H1 (cell line): ENCODE results near the gene TFB1M. TPM values are rescaled to one million over a fixed set of nuclear protein-coding genes. Genes with fewer than 3 reads are reported as not detected.

ENCODE experiments used
- ATF2 ChIP-seq: IDR thresholded peaks from 2 replicates; pipeline ENCODE4 v1.6.1; 2012; ENCODE audit warnings: low read length, inconsistent platforms
- HDAC2 ChIP-seq, 2 experiments: fragments of 300-600 bp in 1 of 2; sonication (generic) in 1 of 2; IDR thresholded peaks; 2 replicates each; pipeline ENCODE4 v1.6.1; 2011 to 2012; ENCODE audit warnings: low read depth in 2 of 2, low read length in 2 of 2, mild to moderate bottlenecking in 2 of 2, moderate library complexity in 2 of 2, borderline replicate concordance in 1 of 2, inconsistent platforms in 1 of 2
- RXRA ChIP-seq: IDR thresholded peaks from 2 replicates; pipeline ENCODE4 v1.6.1; 2011; ENCODE audit warnings: low read depth, mild to moderate bottlenecking, low read length, moderate library complexity; ENCODE audit not compliant: insufficient read depth
- SUZ12 ChIP-seq: fragments of 200-600 bp; sonication (generic); IDR thresholded peaks from 2 replicates; pipeline ENCODE4 v1.6.1; 2012; ENCODE audit warnings: mild to moderate bottlenecking, inconsistent platforms, low read length, moderate library complexity, mixed read lengths
- polyA plus RNA-seq, 7 experiments: library from polyadenylated mRNA; depleted of rRNA in 3 of 7; stranded (reverse) in 5 of 7; unstranded in 2 of 7; fragments of >200 nt in 5 of 7; fragments of 200-250 nt in 2 of 7; gene quantifications; 1 replicate in 5 of 7; 2 replicates in 1 of 7; 4 replicates in 1 of 7; pipeline versions ENCODE4 v1.2.1 to v1.2.3, GENCODE V29; 2011 to 2013; ENCODE audit warnings: missing spikeins in 2 of 7, mixed read lengths in 2 of 7
- total RNA-seq: library from RNA; stranded (reverse); fragmentation: NEBNext Ultra II Directional; extraction: Animal tissue kit (Norgen Biotek cat#: 25700); gene quantifications from 2 replicates; pipeline ENCODE4 v1.2.1, GENCODE V29; 2021

TFB1M gene
- total and polyA plus RNA-seq, 2 of the 8 experiments (the other 6 are each of a cell fraction or from before 2014, with no cell fraction given): 28.2 to 49.4 TPM

DNA sequence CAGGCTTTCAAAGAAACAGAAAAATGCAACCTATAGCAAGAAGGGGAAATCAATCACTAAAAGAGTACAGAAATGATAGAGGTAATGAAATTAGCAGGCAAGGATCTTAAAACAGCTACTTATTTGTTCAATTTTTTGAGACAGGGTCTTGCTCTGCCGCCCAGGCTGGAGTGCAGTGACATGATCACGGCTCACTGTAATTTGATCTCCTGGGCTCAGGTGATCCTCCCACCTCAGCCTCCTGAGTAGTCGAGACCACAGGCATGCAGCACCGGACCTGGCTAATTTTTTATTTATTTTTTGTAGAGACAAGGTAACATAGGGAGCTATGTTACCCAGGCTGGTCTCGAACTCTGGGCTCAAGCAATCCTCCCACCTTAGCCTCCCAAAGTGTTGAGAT, 21.6 kb downstream of the TFB1M start (continued):
- no peak for TF ChIP-seq ATF2
- no peak for TF ChIP-seq RXRA
- TF ChIP-seq HDAC2 (IDR thresholded peaks at IDR 0.05; ENCODE audit: borderline replicate concordance in 1 of 2, low read depth in 2 of 2, low read length in 2 of 2): no peak
- no peak for TF ChIP-seq SUZ12
